BJ (cell line): ENCODE data around the gene TINCR. TPM values are rescaled to one million over a fixed set of nuclear protein-coding genes. Genes with fewer than 3 reads are reported as not detected.

Source experiments
- CTCF ChIA-PET: fragments of 350-600 bp; formaldehyde crosslinking; extraction: SDS; loops from one replicate; lab custom pipeline; 2021; ENCODE audit warnings: antibody characterized with exemption, inconsistent platforms; lab: Yijun Ruan, JAX
- POLR2A ChIA-PET: fragments of 300-600 bp; sonication (Branson Sonifier 250); formaldehyde crosslinking; extraction: SDS; loops from one replicate; lab custom pipeline; 2021; ENCODE audit warnings: antibody characterized with exemption; lab: Charles Lee
- DNase-seq: peaks from one replicate; pipeline ENCODE4 v3.0.0-alpha.2; 2011; ENCODE audit warnings: low read depth
- H3K27me3 ChIP-seq: 2 replicates; pipeline ENCODE4 v1.6.0; 2011; ENCODE audit warnings: low read length; ENCODE audit not compliant: control insufficient read depth, insufficient read depth
- H3K36me3 ChIP-seq: 2 replicates; pipeline ENCODE4 v1.5.1; 2011; ENCODE audit warnings: low read length; ENCODE audit not compliant: control insufficient read depth, insufficient read depth
- H3K4me3 ChIP-seq: 2 replicates; pipeline ENCODE4 v1.5.1; 2011; ENCODE audit warnings: low read depth, mild to moderate bottlenecking, control low read depth, low read length
- polyA minus RNA-seq: library from RNA; depleted of rRNA, polyadenylated mRNA; stranded (reverse); fragments of >200 nt; gene quantifications from 2 replicates; pipeline ENCODE4 v1.2.3, GENCODE V29; 2011; rRNA and poly(A)+ RNA removed
- polyA plus RNA-seq: library from polyadenylated mRNA; depleted of rRNA; stranded (reverse); fragments of >200 nt; gene quantifications from 2 replicates; pipeline ENCODE4 v1.2.3, GENCODE V29; 2011; rRNA removed
- TF ChIP-seq, protein P1 (sequence below): IDR thresholded peaks from 2 replicates; pipeline ENCODE4 v1.5.1; 2011; ENCODE audit warnings: low read depth, mild to moderate bottlenecking, control low read depth, inconsistent platforms, low read length, moderate library complexity; ENCODE audit not compliant: insufficient read depth

TINCR gene
- polyA plus RNA-seq: 0.07 and 0.23 TPM in 2 replicates
- not detected in 2 replicates for polyA minus RNA-seq

DNA sequence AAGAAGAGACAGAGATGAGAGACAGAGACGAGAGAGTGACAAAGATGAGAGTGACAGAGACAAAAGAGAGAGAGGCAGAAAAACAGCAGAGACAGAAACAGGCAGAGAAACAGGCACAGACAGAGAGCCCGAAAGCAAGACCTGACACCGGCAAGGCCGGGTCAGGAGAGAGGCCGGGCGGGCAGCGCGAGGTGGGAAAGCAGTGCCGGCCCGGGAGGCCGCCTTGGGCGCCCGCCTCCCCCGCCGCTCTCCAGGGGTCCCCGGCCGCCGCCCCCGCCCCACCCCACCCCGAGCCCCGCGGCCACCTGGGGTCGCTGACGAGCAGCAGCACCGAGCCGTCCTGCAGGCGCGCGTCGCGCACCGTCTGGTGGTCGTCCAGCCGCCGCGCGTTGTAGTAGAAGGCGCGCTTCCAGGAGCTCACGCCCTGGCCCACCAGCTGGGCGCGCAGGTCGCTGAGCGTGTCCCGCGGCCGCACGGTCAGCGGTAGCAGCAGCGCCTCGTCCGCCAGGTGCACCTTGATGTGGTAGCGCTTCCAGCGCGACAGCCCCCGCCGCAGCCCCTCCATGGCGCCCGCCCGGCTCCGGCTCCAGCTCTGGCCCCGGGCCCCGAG is at the start of gene TINCR:
TINCR (minus strand) TSS at position 594 of the 610 bp plus-strand sequence.
- TF ChIP-seq, protein P1, sequence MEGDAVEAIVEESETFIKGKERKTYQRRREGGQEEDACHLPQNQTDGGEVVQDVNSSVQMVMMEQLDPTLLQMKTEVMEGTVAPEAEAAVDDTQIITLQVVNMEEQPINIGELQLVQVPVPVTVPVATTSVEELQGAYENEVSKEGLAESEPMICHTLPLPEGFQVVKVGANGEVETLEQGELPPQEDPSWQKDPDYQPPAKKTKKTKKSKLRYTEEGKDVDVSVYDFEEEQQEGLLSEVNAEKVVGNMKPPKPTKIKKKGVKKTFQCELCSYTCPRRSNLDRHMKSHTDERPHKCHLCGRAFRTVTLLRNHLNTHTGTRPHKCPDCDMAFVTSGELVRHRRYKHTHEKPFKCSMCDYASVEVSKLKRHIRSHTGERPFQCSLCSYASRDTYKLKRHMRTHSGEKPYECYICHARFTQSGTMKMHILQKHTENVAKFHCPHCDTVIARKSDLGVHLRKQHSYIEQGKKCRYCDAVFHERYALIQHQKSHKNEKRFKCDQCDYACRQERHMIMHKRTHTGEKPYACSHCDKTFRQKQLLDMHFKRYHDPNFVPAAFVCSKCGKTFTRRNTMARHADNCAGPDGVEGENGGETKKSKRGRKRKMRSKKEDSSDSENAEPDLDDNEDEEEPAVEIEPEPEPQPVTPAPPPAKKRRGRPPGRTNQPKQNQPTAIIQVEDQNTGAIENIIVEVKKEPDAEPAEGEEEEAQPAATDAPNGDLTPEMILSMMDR: 0 out of 2 replicates have a peak, but pooled peaks have one; percentile 21
- DNase-seq: no peak
- ChIA-PET POLR2A (no interaction called here), CTCF (interaction anchor here (1.6 kb wide), 1 partner anchor 12 kb away, joined by 5 read pairs; no protein-coding TSS in a partner anchor)
- Histone ChIP-seq H3K36me3 (no peaks in the 10 kb centered on the region), H3K27me3 (peaks cover 12% of the 10 kb centered on the region), H3K4me3 (peak within 1 kb of the TSS; percentile 27)

DNA sequence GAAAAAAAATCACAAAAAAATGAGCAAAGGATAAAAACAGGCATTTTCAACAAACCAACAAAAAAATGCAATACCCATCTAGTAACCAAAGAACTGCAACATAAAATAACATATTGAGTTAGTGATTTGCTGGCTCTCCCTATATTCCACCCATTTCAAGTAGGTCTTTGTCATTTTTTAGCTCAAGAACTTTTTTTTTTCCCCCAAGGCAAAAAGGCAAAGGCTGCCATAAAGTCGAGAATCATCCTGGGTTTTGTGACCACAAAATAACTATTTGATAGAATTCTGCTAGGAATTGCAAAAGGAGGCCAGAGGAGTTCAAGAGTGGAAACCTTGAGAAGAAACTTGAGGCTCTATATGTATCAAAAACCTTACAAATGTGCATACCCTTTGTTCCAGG is 49.3 kb upstream of the TINCR start:
- ChIA-PET CTCF (no interaction called here), POLR2A (no interaction called here)
- no peak for DNase-seq
- Histone ChIP-seq H3K4me3 (no peak overlapping the region), H3K27me3 (no peaks in the 10 kb centered on the region), H3K36me3 (peaks cover 25% of the 10 kb centered on the region)
- TF ChIP-seq, protein P1: no peak

DNA sequence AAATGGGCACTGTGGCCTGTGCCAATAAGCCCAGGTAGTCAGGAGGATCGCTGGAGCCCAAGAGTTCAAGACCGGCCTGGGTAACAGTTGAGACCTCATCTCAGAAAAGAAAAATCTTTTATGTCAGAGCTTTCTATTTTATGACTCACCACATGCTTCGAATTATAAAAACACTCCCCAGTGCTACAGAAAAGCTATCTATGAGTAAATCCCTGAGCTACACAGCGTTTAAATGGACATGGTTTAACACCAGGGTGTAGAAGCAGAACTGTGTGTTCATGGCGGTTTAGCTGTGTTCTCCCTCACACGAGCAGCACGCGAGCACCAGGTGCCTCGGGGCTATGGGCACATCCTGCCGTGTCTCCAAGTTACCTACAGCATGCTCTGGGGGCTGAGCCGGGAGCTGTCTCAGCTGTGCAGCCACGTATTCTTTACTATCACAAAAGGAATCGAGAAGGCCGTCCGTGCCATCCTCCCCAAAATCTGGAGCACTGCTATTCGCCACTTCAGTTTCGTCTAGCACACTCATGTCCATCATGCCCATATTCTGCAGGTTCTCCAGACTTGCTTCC is 48.1 kb upstream of the TINCR start:
- ChIA-PET POLR2A (interaction anchor here (0.6 kb wide), 1 partner anchor 19 kb away, joined by 5 read pairs; no protein-coding TSS in a partner anchor), CTCF (interaction anchor here (1.6 kb wide), 1 partner anchor 71 kb away, joined by 3 read pairs; no protein-coding TSS in a partner anchor)
- no peak for DNase-seq
- H3K4me3 ChIP-seq: no peak overlapping the region
- TF ChIP-seq, protein P1: no peak
- H3K36me3 ChIP-seq: peaks cover 26% of the 10 kb centered on the region
- no peaks in the 10 kb centered on the region for H3K27me3 ChIP-seq

DNA sequence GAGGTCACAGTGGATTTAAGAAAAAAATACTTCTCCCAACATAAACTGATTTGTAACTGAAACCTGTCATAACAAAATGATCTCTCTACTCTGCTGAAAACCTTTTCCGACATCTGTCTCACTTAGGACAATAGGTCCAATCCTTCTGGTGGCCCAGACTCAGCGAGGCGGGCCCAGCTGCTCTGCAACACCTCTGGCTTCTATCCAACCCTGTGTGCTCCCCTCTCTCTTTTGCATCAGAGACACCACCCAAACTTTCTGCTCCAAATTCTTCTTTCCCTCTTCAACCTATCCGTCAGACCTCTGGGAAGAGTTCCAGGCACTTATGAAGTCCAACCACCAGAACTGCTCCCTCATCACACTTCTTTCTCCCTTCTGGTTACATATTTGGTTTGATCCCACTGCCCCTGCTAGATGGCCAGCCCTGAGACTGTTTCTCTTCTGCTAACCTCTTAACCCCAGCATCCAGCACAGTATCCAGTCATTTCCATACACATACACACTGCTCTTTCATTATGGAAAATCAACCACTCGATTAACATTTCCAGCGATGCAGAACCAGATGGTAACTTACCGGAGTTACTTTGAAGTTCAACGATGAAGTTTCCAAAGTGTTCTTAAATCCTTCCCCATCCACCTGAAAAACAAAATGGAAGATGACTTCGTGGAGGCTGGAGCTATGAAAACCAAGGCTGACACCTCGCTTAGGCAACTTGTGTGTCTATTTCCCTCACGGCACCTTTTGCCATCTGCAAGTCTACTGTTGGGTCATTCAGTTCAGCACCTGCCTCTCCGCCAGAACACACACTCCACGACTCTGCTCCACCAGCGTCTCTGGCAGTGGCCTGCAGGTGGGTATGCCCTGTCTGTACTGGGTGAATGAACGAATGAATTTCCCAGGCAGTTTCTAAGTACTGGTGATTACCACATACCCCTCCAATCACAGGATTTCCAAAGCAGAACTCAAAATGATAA is 45.4 kb upstream of the TINCR start:
- no peak for DNase-seq
- Histone ChIP-seq H3K4me3 (no peak overlapping the region), H3K27me3 (no peaks in the 10 kb centered on the region), H3K36me3 (peaks cover 30% of the 10 kb centered on the region)
- ChIA-PET CTCF (no interaction called here), POLR2A (interaction anchor here (0.7 kb wide), 1 partner anchor 565 kb away, joined by 5 read pairs; no protein-coding TSS in a partner anchor)
- TF ChIP-seq, protein P1: no peak
